ENCODE data around the gene CPNE4. TPM values are rescaled to one million over a fixed set of nuclear protein-coding genes. Genes with fewer than 3 reads are reported as not detected.

Gene CPNE4
- total RNA-seq, 1 experiment from 2014 or later, result 5.7 TPM

DNA sequence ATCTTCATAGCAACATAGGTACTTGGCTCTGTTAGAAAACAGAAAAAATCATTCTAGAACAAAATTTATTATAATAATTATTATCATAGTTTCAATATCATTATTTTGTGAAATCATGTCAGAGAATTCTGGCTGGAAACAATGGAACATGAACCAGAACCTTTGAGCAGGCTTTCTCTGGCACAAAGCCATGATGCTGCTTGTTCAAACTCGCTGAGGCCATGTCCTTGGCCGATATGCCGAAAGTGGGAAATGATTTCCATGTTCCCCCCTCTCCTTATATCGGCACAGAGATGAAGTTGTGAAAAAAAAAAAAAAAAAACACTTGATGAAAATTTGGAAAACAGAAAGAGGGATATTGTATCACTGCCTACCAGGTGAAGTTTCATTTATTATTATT, 483.1 kb downstream of the CPNE4 start:
- no TSS peak for BruUV-seq (replicated peaks)

DNA sequence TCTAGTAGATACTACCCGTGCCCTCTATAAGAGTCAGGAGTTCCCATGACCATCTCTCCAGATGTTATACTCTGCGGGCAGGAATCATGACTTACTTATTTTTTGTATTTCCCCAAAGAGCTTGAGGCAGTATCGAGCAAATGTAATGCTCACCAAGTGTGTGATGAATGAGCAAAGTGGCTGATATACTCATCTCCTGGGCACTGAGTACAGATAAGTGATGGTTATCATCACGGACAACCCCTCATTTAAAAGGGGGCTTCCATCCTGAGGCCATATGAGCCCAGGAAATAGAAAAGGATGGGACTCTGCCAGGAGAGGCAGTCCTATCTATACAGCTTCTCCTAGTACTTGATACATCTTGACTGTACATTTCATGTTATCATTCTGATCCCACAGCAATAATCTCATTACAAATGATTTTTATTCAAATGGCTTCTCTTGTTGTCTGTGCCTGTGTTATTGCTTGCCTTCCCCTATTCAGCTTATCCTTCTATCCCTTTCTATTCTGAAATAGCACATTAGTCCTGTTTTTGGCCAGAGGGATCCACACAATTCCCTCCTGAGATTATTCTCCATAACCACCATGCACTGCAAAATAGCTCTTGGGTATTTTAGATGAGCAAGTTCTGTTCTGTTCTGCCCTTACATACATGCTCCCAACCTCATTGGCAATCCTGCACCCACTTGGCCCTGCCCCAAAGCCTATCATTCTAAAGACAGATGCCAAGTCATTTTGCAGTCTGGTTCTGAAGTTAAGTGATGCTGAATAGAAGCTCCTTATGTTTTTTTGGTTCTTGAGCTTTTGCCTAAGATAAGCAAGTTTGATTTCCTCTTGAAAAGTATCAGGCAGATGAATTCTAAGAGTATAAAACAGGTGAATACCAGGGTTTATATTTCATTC, 484.0 kb downstream of the CPNE4 start:
- H3K4me3 ChIP-seq (ENCODE audit: low read depth, low read length, poor library complexity, severe bottlenecking), result no peak overlapping the region
- intact Hi-C loops (cut with micrococcal nuclease; ENCODE audit: unreplicated experiment), result loop anchor here (10.0 kb wide), 1 partner anchor 634 kb away; no protein-coding TSS in a partner anchor

More for the DNA sequence above, 483.1 kb downstream of the CPNE4 start:
- Histone ChIP-seq H3K9me3 (ENCODE audit: low read depth, low read length, poor library complexity, severe bottlenecking) (no peaks in the 10 kb centered on the region), H3K36me3 (ENCODE audit: insufficient read depth, low read length, poor library complexity, severe bottlenecking) (no peaks in the 10 kb centered on the region), H3K4me3 (ENCODE audit: low read depth, low read length, poor library complexity, severe bottlenecking) (no peak overlapping the region), H3K4me1 (ENCODE audit: insufficient read depth, low read length, poor library complexity, severe bottlenecking) (no peaks in the 10 kb centered on the region), H3K27ac (ENCODE audit: low read depth, low read length, poor library complexity, severe bottlenecking) (no peak overlapping the region), H3K27me3 (replicated peaks; ENCODE audit: insufficient read depth, low read depth, low read length, poor library complexity) (no peaks in the 10 kb centered on the region)
- ChIA-PET CTCF (no interaction called here), POLR2A (ENCODE audit: low non-redundant PET) (no interaction called here)
- intact Hi-C loops (cut with micrococcal nuclease; ENCODE audit: unreplicated experiment), result loop anchor here (10.0 kb wide), 1 partner anchor 633 kb away; no protein-coding TSS in a partner anchor
- no peak for TF ChIP-seq EZH2 (IDR thresholded peaks at IDR 0.05; ENCODE audit: borderline replicate concordance, low read depth, low read length, poor library complexity, severe bottlenecking)
- TF ChIP-seq, protein P1, sequence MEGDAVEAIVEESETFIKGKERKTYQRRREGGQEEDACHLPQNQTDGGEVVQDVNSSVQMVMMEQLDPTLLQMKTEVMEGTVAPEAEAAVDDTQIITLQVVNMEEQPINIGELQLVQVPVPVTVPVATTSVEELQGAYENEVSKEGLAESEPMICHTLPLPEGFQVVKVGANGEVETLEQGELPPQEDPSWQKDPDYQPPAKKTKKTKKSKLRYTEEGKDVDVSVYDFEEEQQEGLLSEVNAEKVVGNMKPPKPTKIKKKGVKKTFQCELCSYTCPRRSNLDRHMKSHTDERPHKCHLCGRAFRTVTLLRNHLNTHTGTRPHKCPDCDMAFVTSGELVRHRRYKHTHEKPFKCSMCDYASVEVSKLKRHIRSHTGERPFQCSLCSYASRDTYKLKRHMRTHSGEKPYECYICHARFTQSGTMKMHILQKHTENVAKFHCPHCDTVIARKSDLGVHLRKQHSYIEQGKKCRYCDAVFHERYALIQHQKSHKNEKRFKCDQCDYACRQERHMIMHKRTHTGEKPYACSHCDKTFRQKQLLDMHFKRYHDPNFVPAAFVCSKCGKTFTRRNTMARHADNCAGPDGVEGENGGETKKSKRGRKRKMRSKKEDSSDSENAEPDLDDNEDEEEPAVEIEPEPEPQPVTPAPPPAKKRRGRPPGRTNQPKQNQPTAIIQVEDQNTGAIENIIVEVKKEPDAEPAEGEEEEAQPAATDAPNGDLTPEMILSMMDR (conservative IDR thresholded peaks at IDR 0.05; ENCODE audit: low read depth, low read length), result no peak
- no peak for DNase-seq (ENCODE audit: low spot score)

DNA sequence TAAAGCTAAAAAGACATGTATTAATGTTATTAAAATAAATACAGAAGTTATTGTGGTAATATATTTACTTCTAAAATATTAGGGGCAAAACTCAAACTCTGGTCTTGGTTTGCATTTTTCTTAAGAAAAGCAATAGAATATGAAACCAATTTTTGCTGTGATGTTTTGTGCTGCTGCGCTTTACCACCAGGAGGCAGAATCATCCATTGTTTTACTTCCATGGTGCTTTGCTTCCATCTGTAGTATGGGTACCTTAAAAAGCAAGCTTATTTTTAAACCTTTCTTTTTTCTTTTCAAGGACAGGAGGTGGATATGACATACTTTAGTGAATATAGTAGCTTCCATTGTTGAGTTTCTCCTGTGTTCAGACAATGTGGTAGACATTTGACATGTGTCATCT, 485.5 kb downstream of the CPNE4 start:
- POLR2A ChIA-PET (ENCODE audit: low non-redundant PET), result no interaction called here

More for the DNA sequence above, 484.0 kb downstream of the CPNE4 start:
- H3K27me3 ChIP-seq (replicated peaks; ENCODE audit: insufficient read depth, low read depth, low read length, poor library complexity), result no peaks in the 10 kb centered on the region
- CTCF ChIA-PET, result interaction anchor here (0.5 to 0.8 kb wide), 2 partner anchors 31 to 186 kb away, joined by 4 to 6 read pairs; no protein-coding TSS in a partner anchor
- H3K36me3 ChIP-seq (ENCODE audit: insufficient read depth, low read length, poor library complexity, severe bottlenecking), result no peaks in the 10 kb centered on the region
- H3K9me3 ChIP-seq (ENCODE audit: low read depth, low read length, poor library complexity, severe bottlenecking), result no peaks in the 10 kb centered on the region
- POLR2A ChIA-PET (ENCODE audit: low non-redundant PET), result no interaction called here
- no peak for DNase-seq (ENCODE audit: low spot score)
- H3K27ac ChIP-seq (ENCODE audit: low read depth, low read length, poor library complexity, severe bottlenecking), result no peak overlapping the region
- BruUV-seq (replicated peaks), result no TSS peak
- H3K4me1 ChIP-seq (ENCODE audit: insufficient read depth, low read length, poor library complexity, severe bottlenecking), result no peaks in the 10 kb centered on the region
- no peak for TF ChIP-seq EZH2 (IDR thresholded peaks at IDR 0.05; ENCODE audit: borderline replicate concordance, low read depth, low read length, poor library complexity, severe bottlenecking)
- TF ChIP-seq, protein P1 (conservative IDR thresholded peaks at IDR 0.05; ENCODE audit: low read depth, low read length), result no peak

More for the DNA sequence above, 485.5 kb downstream of the CPNE4 start:
- Histone ChIP-seq H3K9me3 (ENCODE audit: low read depth, low read length, poor library complexity, severe bottlenecking) (no peaks in the 10 kb centered on the region), H3K36me3 (ENCODE audit: insufficient read depth, low read length, poor library complexity, severe bottlenecking) (no peaks in the 10 kb centered on the region), H3K4me3 (ENCODE audit: low read depth, low read length, poor library complexity, severe bottlenecking) (no peak overlapping the region), H3K27me3 (replicated peaks; ENCODE audit: insufficient read depth, low read depth, low read length, poor library complexity) (no peaks in the 10 kb centered on the region), H3K4me1 (ENCODE audit: insufficient read depth, low read length, poor library complexity, severe bottlenecking) (no peaks in the 10 kb centered on the region), H3K27ac (ENCODE audit: low read depth, low read length, poor library complexity, severe bottlenecking) (no peak overlapping the region)
- TF ChIP-seq EZH2 (IDR thresholded peaks at IDR 0.05; ENCODE audit: borderline replicate concordance, low read depth, low read length, poor library complexity, severe bottlenecking), result no peak
- TF ChIP-seq, protein P1 (conservative IDR thresholded peaks at IDR 0.05; ENCODE audit: low read depth, low read length), result peak; percentile 76
- peak; percentile 31 for DNase-seq (ENCODE audit: low spot score)
- intact Hi-C loops (cut with micrococcal nuclease; ENCODE audit: unreplicated experiment), result loop anchor here (1.0 kb wide), 1 partner anchor 480 kb away; no protein-coding TSS in a partner anchor
- no TSS peak for BruUV-seq (replicated peaks)
- CTCF ChIA-PET, result interaction anchor here (1.0 to 1.3 kb wide), 3 partner anchors 480 to 661 kb away, joined by 4 to 7 read pairs (median 4); partner anchors contain the start of gene CPNE4

Measured in A673 (cell line).